T-helper 1 cell treated with Interleukin-12 subunit alpha and Interleukin-12 subunit beta and Interleukin-4 antibody, amounts not matched to agents 30 ng/mL and 1 ng/mL, for 36 hours (primary cell): ENCODE measurements around the gene CCDC180. TPM values are rescaled to one million over a fixed set of nuclear protein-coding genes. Genes with fewer than 3 reads are reported as not detected.
"Not testable (repeated sequence)": the region's sequence is repeated elsewhere in the genome, so short reads cannot be mapped to it uniquely, and the experiment has no call there.

Experiments used
- intact Hi-C: fragments of 100-400 bp; cut with micrococcal nuclease; formaldehyde crosslinking; loops from one replicate; pipeline ENCODE4 v1.15.1; 2024
- total RNA-seq: library from RNA; stranded (reverse); gene quantifications from 2 replicates; pipeline ENCODE4 v1.2.3, GENCODE V29; 2022

Gene CCDC180
- total RNA-seq, 1 donor from 2014 or later, result 2.9 TPM

DNA sequence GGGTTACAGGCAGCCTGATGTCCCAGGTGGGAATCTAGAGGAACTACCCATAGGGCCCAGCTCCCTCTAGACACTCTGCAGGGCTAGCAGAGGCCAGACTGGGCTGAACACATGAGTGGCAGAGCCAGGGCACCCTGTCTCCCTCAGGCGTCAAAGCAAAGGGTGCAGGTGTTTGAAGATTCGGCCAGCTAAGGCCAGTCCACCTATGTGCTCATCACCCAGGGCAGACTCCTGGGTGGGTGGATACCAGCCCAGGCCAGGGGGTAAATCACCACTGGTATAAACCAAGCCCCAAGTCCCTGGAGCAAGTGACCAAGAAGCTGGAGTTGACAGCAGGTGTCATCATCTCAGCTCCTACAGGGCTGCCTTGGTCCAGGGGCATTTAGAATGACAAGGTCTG lies 3.4 kb downstream of the CCDC180 start:
- intact Hi-C loops, result no loop called here

DNA sequence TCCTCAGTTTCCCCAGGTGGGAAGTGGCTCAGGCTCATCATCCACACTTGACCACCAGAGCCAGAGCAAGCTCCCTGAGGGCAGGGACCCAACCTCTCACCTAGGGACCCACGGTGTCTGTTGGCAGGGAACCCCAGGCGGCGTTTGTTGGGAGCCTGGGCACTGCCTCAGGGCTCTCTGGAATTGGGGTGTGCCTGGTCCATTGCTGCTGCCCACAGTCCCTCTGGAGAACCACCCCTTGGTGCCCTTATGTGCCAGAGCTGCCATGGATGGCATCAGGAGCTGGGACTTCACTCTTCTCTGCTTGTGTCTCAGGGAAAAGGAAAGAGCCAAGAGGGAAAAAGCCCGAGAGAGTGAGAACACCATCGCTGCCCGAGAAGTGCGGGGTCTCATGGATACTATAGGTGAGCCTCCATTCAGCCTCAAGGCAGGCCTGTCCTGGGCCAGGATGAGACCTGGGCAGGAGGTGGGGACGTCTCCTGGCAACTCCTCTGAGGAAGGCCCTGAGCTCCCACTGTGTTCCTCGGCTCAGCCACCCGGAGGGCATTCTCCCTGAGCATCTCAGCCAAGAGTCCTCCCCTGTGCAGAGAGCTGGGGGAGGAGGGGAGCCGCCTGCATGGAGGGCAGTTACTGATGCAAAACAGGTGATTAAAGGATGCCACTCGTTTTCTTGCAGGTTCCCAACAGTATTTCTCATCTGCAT lies 4.5 kb downstream of the CCDC180 start:
- intact Hi-C loops, result no loop called here

DNA sequence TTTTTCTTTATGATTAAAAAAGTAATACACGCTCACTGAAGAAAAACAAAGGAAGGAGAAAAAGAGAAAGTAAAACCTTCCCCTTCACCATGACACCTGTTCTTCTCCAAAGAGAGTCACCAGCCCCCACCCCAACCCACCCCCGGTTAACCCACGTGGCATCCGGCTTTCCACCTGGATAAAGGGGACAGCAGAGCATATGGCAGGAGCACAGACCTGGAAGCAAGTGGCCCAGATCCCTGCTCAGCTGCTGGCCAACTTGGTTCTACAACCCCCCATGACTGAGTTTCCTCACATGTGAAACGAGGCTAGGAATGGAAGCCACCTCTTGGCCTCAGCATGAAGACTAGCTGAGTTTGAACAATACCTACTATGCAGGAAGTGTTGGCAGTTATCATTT lies 5.1 kb downstream of the CCDC180 start:
- intact Hi-C loops, result no loop called here

DNA sequence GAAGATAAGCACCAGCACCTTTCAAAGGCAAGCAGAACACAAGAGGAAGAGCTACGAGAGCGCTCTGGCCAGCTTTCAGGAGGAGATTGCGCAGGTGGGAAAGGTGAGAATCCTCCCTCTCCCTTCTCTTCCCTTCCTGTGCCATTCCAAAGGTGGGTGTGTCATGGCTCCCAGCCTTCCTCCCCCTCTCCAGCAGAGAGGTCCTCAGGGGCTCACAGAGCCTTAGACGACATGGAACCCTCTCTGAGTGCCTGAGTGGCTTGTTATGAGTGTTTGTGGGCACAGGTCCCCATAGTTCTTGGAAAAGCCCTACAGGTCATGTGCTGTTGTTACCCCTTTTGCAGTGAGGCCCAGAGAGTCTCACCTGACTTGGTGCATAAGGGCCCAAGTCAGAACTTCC lies 5.8 kb downstream of the CCDC180 start:
- intact Hi-C loops, result no loop called here

DNA sequence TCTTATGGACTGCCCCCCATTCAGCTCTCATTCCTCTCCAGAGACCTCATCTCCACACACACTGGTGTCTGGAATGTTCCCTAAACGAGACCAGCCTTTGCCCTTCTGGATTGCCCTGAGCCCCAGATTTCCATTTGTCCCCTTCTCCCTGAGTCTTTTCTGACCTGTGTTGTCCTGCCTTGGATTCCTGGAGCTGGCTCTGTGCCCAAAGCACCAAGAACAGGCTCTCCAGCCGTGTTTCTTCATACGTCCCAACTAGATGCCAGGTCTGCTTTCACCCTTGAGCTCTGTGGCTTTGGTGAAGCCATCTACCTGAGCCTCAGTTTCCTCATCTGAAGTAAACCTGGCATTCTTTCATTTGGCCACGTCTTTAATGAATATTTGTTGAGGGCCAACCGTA lies 6.3 kb downstream of the CCDC180 start:
- intact Hi-C loops, result no loop called here

DNA sequence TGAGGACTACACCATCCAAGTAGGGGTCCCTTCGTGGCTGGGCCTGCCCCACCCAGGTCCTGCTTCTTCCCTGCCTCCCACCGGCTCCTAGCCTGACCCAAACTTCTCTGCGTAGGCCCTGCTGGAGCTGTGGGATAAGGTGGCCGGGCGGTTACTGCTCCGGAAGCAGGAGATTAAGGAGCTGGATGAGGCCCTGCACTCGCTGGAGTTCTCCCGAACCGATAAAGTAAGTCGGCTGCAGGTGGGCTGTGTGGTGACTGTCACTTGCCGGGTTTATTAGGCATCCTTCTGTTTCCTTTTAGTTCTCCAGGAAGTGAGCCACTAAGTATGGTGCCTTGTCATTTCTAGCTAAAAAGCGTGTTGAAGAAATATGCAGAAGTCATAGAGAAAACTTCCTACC lies 7.0 kb downstream of the CCDC180 start:
- intact Hi-C loops, result no loop called here

DNA sequence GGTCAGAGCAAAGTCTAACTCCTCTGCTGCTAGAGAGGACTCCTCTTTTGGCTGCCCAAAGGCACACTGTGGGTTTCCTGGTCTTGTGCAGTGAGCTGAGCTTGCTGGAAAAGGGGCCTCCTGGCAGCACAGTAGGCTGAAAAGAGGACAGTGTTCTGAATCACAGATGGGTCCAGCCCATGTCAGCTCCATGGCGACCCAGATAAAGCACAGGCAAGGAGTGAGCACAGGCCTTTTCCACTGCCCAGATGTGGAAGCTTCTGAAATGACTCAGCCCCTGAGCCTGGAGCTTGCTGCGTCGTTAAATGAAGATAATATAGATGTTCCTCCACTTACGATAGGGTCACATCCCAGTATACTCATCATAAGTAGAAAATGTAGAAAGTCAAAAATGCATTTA lies 8.1 kb downstream of the CCDC180 start:
- intact Hi-C loops, result no loop called here

DNA sequence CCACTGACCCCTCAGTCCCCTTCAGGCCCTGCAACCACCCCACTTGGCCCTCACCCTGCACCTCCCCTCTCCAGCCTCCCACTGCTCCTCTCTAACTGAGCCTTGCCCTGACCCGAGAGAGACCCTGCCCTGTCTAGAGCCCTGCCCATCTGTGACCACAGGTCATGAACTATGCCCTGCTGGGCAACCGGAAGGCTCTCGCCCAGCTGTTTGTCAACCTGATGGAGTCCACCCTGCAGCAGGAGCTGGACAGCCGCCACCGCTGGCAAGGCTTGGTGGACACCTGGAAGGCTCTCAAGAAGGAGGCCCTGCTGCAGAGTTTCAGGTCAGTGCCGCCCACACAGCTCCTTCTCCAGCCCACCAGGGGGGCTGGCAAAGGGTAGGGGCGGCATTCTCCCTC lies 9.4 kb downstream of the CCDC180 start:
- intact Hi-C loops, result no loop called here

DNA sequence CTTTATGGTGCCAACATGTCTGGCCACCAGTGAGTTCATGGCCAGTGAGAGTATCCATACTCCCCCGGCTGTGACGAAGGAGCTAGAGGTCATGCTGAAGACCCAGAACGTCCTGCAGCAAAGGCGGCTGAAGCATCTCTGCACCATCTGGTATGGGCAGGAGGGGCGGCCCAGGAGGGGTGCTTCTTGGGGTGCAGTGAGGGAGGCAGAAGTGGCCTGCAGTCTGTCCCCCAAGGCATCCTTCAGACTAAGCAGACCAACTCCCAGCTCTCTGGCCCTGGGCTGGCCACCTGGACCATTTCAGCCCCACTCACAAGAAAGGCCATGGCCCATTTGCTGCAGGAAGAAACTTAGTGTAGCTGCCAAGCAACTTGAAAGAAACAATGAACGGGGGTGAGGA lies 11.0 kb downstream of the CCDC180 start:
- intact Hi-C loops, result no loop called here

DNA sequence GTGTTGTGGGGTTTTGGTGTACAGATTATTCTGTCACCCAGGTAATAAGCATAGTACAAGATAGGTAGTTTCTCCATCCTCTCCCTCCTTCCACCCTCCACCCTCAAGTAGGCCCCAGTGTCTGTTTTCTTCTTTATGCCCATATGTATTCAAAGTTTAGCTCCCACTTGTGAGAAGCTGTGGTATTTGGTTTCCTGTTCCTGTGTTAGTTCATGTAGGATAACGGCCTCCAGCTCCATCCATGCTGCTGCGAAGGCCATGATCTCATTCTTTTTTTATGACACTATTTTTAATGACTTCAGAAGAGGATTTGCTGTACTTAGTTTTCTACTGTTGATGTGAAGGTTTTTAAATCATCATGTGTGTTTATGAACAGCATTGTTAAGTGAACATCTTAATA lies 11.9 kb downstream of the CCDC180 start:
- intact Hi-C loops, result no loop called here

DNA sequence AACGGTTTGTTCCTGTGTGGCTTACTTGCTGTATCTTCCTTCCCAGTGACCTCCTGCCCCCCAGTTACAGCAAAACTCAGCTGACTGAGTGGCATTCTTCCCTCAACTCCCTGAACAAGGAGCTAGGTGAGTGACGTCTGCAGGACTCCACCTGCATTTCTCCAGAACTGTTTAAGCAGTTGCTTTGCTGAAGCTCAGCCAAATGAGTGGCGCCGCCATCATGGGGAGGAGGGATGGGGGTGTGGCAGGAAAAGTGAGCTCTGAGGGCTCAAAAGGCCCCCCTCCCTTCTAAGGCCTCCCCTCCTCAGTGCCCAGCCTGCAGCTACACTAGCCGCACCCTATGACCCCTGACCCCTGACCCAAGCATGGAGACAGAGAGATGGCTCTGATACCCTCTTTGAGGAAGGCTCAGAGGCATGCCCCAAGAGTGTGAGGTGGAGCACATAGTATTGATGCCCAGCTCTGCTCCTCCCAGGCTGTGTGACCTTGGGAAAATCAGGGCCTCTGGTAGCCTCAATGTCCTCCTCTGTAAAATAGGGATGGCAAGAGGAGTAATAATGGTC lies 12.7 kb downstream of the CCDC180 start:
- intact Hi-C loops, result no loop called here

DNA sequence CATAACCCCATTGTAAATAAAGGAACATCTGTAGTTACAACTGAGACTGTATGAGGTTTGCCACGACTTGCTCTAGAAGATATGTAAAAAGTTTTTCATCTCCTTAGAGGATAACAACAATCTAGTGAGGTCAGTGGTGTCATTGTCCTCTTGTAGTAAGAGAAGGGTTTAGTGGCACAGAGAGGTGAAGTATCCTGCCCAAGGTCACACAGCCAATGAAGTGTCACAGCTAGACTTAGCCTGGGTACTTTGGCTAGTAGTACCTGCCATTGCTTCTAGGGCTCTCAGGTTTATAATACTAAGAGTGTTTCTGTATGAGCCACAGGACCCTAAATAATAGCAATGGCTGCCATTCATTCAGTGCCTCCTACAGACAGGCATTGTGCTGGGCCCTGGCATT lies 13.8 kb downstream of the CCDC180 start:
- intact Hi-C loops, result no loop called here

DNA sequence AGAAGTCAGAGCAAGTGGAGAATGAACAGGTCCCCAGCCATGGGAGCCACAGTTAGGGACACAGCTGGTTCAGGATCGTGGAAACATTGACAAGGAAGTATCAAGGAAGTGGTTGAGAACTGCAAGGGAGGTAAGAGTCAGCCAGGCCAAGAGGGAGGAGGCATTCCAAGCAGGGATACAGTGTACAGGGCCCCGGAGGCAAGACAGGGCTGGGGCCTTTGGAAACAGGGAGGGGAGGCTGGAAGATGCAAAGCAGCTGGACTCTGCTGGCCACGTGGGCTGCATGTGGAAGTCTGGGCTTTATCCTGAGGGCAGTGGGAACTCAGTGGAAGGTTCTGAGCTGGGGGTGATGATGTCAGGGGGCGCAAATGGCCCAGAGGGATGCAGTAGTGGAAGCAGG lies 14.2 kb downstream of the CCDC180 start:
- intact Hi-C loops, result no loop called here

DNA sequence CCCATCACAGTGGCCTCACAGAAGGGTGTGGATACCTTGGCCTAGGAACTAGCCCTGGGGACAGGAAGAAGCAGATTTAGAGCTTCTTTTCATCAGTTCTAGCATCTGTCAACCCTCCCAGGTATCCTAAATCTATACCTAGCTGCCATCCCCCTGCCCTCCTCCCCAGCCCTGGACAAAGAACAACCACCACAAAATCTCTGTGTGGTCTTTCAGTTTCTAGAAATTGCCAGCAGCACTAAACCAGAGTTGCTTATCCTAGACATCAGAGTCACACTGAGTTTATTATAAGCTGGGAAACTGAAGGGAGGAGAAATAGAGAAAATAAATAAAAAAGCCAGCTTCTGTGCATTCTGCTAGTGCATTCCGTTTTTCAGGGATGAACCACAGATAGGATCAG lies 14.6 kb downstream of the CCDC180 start:
- intact Hi-C loops, result no loop called here

DNA sequence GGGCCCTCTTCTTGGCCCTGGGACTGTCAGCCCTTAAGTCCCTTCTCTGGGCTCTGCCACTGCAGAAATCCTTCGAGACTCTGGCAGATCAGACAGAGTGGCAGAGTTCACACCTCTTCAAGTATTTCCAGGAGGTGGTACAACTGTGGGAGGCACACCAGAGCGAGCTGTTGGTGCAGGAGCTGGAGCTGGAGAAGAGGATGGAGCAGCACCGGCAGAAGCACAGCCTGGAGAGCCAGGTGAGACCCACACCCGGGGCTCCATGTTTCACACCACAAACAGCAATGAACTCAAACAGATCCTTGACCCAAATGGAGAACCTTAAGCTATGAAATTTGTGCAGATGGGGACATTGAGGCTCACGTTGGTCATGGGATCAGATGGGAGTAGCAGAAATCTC lies 17.5 kb downstream of the CCDC180 start:
- intact Hi-C loops, result no loop called here

DNA sequence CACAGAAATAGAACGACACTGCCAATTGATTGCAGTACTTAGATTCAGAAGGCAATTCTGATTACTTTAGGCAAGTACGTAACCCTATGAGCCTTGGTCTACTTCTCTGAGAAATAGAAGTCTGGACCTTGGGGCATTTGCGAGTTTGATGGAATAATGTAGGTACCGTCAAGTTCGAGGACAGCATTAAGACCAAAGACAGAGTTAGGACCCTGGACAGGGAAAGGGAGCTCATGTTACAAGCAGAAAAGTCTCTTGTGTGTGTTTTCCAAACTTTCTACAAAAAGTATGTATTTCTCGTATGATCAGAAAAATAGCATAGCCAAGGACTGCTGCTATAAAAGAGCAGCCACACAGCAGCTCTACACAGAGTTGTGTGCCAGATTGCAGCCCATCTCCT lies 20.1 kb downstream of the CCDC180 start:
- intact Hi-C loops, result no loop called here

DNA sequence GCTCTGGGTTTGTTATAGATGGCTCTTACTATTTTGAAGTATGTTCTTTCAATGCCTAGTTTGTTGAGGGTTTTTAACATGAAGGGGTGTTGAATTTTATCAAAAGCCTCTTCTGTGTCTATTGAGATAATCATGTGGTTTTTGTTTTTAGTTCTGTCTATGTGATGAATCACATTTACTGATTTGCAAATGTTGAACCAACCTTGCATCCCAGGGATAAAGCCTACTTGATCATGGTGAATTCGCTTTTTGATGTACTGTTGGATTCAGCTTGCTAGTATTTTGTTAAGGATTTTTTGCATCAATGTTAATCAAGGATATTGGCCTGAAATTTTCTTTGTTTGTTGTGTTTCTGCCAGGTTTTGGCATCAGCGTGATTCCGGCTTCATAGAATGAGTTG lies 25.5 kb downstream of the CCDC180 start:
- intact Hi-C loops, result no loop called here

DNA sequence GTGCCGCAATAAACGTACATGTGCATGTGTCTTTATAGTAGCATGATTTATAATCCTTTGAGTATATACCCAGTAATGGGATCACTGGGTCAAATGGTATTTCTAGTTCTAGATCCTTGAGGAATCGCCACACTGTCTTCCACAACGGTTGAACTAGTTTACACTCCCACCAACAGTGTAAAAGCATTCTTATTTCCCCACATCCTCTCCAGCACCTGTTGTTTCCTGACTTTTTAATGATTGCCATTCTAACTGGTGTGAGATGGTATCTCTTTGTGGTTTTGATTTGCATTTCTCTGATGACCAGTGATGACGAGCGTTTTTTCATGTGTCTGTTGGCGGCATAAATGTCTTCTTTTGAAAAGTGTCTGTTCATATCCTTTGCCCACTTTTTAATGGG lies 28.2 kb downstream of the CCDC180 start:
- intact Hi-C loops, result not testable (repeated sequence)

DNA sequence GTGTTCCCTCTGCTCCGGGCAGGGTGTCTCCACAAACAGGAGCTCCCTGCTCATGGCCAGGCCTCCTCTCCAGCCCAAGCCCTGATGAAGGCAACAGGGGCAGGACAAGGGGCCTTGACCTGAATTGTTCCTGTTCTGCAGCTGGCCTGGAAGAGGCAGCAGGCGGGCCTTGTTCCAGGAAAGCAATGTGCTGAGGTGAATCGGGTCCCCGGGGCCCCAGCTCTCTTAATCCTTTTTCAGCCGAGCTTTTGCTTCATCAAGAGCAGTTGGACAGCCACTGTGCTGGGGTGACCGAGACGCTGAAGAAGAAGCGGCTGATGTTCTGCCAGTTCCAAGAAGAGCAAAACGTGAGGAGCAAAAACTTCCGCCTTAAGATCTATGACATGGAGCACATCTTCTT lies 41.4 kb downstream of the CCDC180 start:
- intact Hi-C loops, result no loop called here

DNA sequence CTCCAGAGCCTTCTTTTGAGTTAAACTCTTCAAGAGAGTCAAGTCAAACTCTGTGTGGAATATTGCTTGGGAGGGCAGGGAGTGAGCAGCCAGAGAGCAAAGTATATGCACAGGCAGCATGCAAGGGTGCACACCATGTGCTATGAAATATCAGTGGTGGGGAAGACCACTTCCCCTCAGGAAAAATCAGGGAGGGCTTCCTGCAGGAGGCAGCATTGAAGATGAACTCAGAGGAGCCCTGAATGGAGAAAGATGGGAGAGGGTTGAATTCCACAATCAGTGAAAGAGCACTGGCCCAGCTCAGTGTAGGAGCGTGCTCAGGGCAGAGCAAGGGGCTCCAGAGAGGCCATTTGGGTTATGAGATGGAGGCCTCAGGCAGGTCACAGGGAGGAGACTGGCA lies 41.9 kb downstream of the CCDC180 start:
- intact Hi-C loops, result no loop called here

DNA sequence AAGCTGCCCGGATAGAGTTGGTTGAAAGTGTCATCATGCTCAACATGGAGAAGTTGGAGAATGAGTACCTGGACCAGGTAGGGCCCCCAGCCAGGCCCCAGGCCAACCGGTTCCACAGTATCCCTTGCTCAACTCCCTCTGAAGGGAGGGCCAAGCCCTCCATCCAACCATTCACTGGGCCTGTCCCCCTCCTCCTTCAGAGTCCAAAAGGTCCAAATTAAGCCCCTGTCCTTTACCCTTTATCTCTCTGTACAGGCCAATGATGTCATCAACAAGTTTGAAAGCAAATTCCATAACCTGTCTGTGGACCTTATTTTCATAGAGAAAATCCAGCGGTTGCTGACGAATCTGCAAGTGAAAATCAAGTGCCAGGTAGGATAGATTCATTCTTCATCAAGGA lies 47.2 kb downstream of the CCDC180 start:
- intact Hi-C loops, result no loop called here

DNA sequence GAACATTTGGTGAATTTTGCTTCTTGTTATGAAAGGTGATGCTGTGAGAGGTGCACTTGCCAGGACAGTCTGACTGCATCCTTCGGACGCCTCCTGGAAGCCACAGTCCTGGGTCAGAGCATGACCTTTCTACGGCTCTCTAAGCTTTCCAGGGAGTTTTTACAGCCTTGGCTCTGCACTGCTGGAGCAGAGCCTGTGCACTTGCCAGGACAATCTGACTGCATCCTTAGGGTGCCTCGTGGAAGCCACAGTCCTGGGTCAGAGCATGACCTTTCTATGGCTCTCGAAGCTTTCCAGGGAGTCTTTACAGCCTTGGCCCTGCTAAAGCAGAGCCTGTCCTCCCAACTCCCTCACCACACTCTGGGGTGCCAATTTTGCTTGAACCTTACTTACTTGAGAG lies 49.6 kb downstream of the CCDC180 start:
- intact Hi-C loops, result no loop called here
